NK-92 treated with Interleukin-12 subunit alpha and Interleukin-12 subunit beta, amount 100 ng/mL, for 24 hours (cell line): ENCODE data around the gene CLHC1.
"Not testable (repeated sequence)": the region's sequence is repeated elsewhere in the genome, so short reads cannot be mapped to it uniquely, and the experiment has no call there.

Experiments used
- DNase-seq: peaks from one replicate; lab custom pipeline; 2025; lab: John Stamatoyannopoulos, UW

CLHC1 gene

DNA sequence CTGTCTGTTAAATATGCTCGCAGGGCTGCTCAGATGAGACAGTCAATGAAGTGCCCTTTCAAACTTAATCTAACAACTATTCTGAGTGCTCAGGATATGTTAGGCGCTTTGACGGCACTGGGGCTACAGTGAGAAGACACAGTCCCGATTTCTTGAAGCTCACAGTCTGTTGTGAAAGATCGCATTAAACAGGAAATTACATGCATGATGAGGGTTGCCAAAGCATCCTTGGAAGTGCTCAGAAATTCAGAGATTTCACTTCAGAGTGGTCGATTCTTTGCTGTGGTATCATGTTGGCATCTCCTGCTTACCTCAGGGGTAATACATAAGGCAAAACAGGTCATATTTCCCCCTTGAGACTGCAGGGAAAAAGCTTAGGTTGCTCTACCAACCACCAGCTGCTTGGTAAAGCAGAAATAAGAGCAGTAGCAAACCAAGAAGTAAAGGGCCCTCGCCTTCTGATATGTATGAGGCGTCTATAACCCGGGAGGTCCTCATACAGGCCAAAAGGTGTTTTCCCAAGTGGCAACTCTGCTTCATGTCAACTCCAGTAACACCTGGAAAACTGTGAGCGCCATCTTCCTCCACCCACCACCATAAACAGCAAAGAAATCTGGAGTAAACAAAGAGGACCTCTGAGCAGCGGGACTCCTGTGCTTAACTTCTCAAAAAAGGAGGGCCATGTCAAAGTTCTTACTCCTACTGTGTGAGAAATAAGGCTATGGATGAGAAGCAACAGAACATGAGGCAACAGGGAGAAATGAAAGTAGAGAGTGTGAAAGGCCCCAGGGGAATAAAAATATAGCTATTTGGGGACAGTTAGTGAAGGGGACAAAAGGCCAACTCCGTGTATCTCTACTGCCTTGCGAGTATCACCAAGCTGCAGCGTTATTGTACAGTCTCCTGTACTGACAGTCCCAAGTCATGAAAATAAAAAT lies 79.3 kb downstream of the CLHC1 start:
- no peak for DNase-seq

DNA sequence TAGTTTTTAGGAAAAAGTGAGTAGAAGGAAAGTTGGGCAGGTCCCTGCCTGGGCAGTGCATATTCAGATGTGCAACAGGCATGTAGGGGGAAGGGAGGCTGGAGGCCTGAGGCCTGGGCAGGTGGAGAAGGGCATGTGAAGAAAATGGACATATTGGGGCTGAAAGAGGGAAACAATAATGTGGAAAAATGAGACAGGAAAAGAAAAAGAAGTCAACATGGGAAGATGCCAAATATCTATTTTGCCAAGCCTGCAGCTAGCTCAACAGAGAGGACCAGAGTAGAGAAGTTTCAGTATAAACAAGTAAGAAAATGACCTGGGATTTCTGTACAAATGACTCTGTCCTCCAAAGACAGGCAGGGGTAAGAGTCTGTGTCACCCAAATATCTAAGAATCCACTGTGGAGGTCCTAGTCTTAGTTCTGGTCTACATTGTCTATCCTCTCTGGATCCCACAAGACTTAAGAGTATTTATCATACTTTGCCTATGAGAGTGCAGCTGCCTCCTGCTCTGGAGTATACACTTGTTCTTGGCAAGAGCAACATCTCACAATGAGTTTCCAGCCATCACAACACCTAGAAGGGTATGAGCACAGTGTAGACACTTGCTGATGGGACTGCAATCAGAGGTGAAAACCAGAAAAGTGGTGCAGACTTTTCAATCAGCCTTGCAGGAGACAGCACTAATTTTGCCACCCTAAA lies 80.2 kb downstream of the CLHC1 start:
- DNase-seq: no peak

DNA sequence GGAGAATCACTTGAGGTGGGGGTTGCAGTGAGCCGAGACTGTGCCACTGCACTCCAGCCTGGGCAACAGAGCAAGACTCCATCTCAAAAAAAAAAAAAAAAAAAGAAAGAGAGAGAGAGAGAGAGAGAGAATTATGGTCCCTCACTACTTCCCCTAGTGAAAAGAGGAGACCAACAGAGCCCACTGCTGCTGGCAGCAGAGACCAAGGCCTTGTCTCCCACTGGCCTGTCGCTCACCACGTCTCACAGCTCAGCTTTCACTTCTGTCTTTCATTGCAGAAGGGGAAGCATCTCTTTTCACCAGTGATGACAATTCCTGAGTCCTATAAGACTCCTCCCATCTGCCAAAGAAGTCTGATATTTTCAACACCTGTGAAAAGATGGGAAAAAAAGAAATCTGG lies 81.3 kb downstream of the CLHC1 start:
- no peak for DNase-seq

DNA sequence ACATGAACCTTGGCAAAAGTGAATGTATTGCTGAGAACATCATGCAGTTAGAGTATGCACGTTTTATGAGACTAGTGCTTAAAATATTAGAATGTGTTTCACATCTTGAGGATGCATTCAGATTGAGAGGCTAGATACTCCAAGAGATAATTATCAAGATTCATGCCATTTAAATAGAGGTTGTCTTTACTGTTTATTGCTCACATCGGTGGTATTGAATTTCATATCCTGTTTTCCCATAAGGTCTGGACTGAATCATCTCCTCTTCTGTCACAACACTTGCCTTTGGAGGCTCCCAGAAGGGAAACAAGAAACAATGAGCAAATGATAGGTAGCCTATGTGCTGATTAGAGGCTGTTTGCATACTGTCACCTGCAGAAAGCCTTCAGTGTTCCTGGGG lies 83.8 kb downstream of the CLHC1 start:
- no peak for DNase-seq

DNA sequence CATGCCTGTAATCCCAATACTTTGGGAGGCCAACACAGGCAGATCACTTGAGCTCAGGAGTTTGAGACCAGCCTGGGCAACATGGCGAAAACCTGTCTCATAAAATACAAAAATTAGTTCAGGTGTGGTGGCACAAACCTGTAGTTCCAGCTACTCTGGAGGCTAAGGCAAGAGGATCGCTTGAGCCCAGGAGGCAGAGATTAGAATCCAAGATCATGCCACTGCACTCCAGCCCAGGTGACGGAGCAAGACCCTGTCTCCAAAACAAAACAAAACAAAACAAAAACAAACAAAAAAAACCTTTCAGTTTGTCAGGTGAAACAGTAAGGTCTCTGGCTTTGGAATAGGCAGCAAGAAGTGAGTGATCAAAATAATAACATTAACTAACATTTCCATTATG lies 84.6 kb downstream of the CLHC1 start:
- no peak for DNase-seq

DNA sequence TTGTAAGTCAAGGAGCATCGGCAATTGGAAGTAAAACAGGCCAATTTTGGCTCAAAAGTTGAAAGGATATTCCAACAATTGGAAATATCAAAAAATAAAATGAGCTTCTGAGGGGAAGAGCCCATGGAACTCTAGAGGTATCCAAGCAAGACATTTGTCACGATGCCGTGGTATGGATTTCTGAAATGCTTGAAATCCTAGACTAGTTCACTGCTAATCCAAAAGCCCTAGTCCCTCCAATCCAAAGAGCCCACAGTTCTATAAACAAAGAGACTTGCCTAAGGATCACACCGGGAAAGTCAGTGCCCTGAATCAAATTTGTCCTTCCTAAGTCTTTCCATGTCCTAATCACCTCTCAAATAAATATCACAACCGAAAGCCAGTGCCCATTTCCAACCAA lies 85.1 kb downstream of the CLHC1 start:
- DNase-seq: no peak

DNA sequence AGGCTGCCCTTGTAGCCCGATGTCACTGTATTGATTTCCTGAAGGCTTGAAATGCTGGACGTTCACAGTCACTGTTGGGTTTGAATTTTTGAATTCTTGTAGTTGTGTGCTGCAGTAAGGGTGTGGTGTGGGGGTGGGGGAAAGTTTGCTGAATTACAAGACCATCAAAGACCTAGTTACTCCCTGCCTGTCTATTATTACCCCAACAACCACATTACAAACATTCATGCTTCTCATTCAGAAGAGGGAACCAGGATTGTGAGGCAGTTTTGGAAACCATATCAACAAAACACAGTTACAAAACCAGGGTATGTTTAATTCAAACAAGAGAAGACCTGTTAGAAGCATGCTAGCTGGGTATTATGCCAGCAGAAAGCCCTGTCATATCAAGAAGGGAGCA lies 85.8 kb downstream of the CLHC1 start:
- DNase-seq: no peak

DNA sequence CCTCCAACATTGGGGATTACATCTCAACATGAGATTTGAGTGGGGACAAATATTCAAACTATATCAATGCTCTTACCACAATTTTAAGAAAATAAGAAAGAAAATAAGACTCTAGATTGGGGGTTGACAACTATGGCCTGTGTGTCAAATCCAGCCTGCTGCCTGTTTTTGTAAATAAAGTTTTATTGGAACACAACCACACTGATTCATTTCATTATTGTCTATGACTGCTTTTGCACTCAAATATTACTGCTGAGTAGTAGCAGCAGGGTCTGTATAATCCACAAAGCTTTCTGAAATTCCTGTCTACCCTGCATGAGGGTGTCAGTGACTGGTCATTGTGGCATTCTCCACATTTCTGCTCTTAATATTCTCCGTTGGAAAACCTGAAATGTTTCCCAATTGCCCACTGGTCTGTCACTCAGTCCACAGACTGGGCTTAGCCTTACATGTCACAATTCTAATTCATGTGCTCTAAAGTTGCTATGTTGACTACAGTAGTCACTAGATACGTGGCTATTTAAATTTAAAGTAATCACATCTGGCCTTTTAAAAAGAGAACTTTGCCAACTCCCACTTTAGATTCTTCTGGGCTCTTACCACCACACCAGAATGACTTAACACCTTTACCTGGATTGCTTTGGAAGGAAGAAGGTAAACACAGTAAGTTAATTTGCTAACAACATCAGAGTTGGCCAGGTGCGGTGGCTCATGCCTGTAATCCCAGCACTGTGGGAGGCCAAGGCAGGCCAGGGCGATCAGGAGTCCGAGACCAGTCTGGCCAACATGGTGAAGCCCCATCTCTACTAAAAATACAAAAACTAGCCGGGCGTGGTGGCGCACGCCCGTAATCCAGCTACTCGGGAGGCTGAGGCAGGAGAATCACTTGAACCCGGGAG lies 86.9 kb downstream of the CLHC1 start:
- DNase-seq: no peak

DNA sequence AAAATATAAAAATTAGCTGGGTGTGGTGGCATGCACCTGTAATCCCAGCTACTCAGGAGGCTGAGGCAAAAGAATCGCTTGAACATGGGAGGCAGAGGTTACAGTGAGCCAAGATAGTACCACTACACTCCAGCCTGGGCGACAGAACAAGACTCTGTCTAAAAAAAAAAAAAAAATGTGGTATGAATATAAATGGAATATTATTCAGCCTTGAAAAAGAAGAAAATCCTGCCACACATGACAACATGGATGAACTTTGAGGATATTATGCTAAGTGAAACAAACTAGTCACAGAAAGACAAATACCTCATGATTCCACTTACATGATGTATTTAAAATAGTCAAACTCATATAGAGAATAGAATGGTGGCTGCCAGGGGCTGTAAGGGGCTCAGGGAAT lies 88.4 kb downstream of the CLHC1 start:
- not testable (repeated sequence) for DNase-seq

DNA sequence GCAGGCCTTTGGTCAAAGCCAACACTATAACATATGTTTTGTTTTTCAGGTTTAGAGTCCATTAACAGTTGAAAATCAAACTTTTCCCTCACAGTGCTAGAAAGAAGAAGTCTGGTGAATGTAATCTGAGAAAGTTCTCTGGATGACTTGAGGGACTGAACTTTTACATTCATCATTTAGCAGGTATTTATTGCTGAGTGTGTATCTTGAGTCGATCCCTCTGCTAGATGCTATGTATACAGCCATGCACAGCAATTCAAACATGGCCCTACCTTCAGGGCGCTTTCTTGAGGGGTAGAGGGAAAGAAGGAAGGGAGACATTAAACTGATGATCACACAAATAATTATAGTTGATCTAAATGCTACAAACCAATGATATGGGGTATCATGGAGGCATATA lies 89.6 kb downstream of the CLHC1 start:
- no peak for DNase-seq

DNA sequence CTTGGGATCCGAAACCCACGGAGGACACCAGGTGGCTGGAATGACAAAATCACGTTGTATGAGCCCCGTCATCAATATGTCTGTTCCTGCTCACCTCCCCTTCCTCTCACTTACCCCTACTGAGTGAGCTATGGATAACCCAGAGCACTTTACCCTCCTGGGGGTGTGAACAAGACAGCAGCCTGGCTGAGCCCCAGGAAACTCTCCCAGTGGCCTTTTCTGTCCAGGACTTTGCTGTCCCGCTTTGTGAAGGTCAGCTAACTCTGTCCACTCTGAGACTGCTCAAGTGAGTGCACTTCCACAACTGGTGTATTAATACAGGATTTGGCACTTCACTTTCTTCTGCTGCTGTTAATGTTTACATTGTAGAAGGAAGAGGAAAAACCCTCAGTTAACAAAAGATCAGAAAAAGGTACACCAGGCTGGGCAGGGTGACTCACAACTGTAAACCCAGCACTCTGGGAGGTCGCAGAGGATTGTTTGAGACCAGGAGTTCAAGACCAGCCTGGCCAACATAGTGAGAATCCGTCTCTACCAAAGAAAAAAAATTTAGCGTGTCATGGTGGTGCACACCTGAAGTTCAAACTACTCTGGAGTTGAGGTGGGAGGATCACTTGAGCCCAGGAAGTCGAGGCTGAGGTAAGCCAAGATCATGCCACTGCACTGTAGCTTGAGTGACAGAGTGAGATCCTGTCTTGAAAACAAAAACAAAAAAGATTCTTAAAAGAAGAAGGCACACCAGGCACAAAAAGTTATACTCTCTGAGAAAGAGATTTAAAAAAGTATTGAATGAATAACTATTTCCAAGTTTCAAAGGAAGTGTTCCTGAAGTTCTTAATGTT lies 90.3 kb downstream of the CLHC1 start:
- DNase-seq: no peak

DNA sequence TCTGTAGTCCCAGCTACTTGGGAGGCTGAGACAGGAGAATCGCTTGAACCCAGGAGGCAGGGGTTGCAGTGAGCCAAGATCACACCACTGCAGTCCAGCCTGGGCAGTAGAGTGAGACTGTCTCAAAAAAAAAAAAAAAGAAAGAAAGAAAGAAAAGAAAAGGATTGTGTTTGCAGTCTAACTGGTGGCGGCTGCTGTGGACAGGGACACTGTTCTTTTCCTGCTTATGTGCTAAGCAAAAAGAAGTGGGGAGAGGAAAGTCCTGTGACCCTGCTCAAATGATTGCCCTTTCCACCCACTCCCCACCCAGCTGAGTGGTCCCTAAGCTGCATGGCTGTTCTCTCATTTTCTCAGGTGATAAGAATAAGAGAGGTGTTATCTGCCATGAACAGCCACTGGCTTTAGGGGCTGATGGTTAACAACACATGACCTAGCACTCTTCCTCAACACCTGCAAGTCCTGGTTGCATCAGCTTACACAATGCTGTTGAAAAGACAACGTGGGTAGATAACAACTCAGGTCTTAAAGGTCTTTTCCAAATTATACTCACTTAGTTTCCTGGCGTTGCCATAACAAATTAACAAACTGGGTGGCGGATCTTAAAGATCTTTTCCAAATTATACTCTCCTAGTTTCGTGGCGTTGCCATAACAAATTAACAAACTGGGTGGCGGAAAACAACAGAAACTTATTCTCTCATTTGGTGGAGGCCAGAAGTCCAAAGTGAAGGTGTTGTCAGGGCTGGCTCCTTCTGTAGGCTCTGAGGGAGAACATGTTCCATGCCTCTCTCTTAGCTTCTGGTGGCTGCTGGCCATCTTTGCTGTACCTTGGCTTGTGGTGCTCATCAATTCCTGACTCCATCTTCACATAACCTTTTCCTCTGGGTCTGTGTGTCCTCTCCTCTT lies 91.5 kb downstream of the CLHC1 start:
- DNase-seq: no peak

DNA sequence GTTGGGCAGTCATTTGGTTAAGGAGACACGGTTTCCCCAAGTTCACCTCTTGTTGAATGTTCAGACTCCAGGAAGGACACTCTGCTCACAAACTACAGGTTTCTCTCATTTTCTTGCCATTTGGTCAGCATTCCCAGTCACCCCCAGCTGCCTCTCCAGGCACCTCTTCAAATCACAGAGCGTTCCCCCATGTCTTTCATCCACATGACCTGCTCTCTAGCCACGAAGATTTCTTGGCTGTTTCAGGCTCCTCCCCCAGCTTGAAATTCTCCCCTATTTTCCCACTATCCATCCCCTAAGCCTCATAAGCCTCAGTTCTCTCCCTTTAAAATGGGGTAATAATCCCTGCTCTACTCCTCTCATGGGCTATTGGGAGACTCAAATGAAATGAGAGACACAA lies 92.8 kb downstream of the CLHC1 start:
- DNase-seq: no peak

DNA sequence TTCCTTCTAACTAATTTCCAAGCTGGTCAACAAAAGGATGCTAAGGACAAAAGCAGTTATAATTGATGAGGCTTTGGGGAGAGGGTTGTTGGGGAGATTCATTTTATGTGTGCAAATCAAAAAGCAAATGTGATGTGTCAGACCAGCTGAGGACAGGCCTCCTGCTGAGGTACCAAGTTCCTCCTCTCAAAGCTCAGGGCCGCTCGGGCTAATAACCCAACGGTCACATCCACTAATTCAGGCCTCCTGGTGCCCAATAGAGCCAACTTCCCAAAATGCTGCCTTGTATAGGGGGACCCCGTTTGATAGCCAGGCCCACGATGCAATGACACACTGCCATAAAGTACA lies 93.2 kb downstream of the CLHC1 start:
- DNase-seq: no peak

DNA sequence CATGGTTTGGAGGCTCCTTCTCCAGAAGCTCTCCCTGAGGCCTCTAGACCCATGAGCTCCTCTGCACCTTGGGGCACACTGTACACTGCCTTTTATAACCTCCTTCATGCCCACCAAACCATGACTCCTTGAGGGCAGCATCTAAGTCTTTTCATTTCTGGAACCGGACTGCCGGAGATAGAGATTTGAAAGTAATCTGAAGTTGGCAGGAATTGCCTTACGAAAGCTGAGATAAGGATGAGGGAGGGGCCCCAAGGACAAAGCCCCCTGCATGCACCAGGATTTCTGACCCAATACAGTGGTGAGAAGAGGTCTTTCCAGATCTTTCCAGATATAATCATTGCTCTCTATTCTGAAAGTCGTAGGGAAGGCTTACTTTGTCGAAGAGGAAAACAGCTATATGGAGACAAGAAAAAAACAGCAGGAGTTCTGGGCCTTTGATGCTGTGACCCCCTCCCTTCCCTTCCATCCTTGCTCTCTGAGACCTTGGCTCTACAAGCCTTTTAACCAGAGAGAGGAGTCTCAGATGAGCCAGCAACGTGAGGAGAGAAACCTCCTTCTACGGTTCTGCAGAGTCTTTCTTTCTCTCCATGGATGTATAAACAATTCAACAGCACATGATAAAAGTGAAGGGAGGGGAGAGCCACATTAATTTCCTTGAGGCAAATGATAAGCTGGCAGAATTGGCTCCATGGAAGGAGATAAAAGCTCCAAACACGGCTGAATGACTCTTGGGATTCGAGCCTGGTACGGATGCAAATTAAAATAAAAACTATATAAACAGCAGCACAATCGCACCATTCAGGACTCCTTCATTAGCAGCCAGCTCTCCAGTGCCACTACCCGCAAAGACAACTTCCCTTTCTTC lies 93.8 kb downstream of the CLHC1 start:
- no peak for DNase-seq

DNA sequence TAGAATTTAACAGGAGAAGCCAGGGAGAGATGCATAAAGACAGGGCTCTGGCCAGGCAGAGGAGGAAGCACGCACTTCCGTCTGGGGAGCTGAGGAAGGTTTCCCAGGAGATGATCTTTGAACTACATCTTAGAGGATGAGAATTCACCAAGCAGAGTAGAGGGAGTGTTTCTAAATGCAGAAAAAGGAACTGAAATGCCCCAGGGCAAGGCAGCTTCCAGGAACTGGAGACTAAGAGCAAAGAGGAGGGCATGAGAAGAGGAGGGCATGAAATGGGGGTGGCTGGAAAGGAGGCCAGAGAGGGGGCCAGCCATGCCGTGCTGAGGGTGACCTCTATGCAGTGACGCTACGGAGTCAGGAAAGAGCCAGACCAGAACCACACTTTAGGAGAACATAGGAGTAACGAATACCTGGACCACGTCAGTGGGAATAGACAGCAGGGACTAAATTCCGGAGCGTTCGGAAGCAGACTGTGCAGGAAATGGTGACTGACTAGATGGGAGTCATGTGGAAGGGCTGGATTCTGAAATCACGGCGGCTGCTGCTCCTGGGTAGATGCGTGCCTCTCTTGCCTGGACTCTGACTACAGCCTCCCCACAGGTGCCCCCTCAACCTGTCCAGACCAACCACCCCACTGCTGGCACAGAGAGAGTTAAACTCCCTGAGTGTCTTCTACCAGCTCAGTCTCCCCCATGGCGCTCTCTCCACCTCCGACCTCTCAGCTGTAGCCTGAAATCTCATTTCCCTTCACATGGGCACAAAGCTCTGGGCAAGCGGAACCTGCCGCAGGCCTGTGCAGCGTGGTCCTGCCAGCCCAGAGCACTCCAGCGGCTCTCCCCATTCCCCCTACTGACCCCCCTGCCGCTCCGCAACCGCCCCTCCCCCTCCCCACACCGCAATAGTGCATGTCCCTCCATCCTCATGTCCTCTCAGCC lies 94.8 kb downstream of the CLHC1 start:
- DNase-seq: no peak

DNA sequence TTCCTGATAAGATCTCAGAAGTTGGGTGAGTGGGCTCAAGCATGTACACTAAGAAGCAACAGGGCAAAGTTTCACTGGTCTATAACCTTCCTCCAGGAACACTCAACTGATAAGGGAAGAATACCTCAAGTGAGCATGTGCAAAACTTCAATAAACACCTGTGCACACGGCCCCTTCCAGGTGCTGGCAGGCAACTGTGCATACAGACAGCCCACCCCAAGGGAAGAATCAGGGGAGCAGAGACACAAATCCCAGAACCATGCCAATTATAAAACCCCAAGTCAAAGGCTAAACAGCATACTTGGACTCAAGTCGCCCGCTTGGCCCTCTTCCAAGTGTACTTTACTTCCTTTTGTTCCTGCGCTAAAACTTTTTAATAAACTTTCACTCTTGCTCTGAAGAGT lies 96.0 kb downstream of the CLHC1 start:
- no peak for DNase-seq

DNA sequence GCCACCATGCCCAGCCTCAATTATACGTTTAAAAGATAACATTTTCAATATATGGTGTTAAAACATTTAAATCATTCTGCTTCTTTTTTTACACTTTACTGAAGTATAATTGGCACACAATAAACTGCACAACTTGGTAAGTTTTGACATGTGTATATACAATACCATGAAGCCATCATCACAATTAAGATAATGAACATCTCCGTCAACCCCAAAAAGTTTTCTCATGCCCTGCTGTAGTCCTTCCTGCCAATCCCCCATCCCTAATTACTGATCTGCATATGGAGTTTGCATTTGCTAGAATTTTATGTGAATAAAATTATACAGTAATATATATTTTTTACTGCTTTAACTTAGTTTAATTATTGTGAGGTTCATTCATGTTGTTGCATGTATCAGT lies 96.6 kb downstream of the CLHC1 start:
- no peak for DNase-seq
